A549 (cell line): ENCODE results near the gene C6. TPM values are rescaled to one million over a fixed set of nuclear protein-coding genes. Genes with fewer than 3 reads are reported as not detected.
"Not testable (repeated sequence)": the region's sequence is repeated elsewhere in the genome, so short reads cannot be mapped to it uniquely, and the experiment has no call there.

ENCODE experiments used
- ATAC-seq, 2 experiments: fragments of 200-7000 bp in 1 of 2; fragments of >200 bp in 1 of 2; cut with Nextera tagmentation in 1 of 2; cut with Tn5 transposase in 1 of 2; 3 replicates each; pipeline versions ENCODE4 v1.8.0 to v1.9.1; 2018 to 2020; ENCODE audit warnings: mild to moderate bottlenecking in 1 of 2, moderate library complexity in 1 of 2
- CTCF ChIA-PET: fragments of 300-600 bp; sonication (Branson Sonifier 250); formaldehyde crosslinking; extraction: SDS; loops from one replicate; lab custom pipeline; 2021; ENCODE audit warnings: antibody characterized with exemption, inconsistent platforms; lab: Yijun Ruan, JAX
- POLR2A ChIA-PET: fragments of 350-600 bp; formaldehyde crosslinking; extraction: SDS; loops from one replicate; lab custom pipeline; 2021; ENCODE audit warnings: antibody characterized with exemption, inconsistent platforms; lab: Yijun Ruan, JAX
- DNase-seq, 2 experiments: peaks; one replicate each; pipeline versions ENCODE4 v3.0.0 to v3.0.0-alpha.2; 2011 to 2016; ENCODE audit warnings: low read depth in 1 of 2, low spot score in 1 of 2
- FAIRE-seq: peaks from 2 replicates; lab custom pipeline; 2011; peaks lifted over from hg19 to GRCh38; lab: Jason Lieb, UNC
- H3K27ac ChIP-seq, 2 experiments: fragments of >200 bp; sonication (Bioruptor Twin); formaldehyde crosslinking; 3 replicates each; pipeline ENCODE4 v1.5.1; 2016 to 2017
- H3K4me1 ChIP-seq: fragments of >200 bp; sonication (Bioruptor Twin); formaldehyde crosslinking; 3 replicates; pipeline ENCODE4 v1.6.1; 2016
- H3K4me2 ChIP-seq: fragments of >200 bp; sonication (Bioruptor Twin); formaldehyde crosslinking; 3 replicates; pipeline ENCODE4 v1.6.1; 2016
- H3K4me3 ChIP-seq: fragments of >200 bp; sonication (Bioruptor Twin); formaldehyde crosslinking; 3 replicates; pipeline ENCODE4 v1.5.1; 2016
- H3K9me3 ChIP-seq: fragments of >200 bp; sonication (Bioruptor Twin); formaldehyde crosslinking; 3 replicates; pipeline ENCODE4 v1.6.1; 2016
- ATOH8 ChIP-seq: fragments of 250-450 bp; sonication (Bioruptor Pico); IDR thresholded peaks from 2 replicates; pipeline ENCODE4 v1.5.0; 2020; ENCODE audit warnings: low read depth, mild to moderate bottlenecking, moderate library complexity
- BCL3 ChIP-seq: fragments of >200 bp; sonication (Bioruptor Twin); formaldehyde crosslinking; IDR thresholded peaks from 3 replicates; pipeline ENCODE4 v1.6.1; 2016
- BHLHE40 ChIP-seq: IDR thresholded peaks from 2 replicates; pipeline ENCODE4 v1.6.1; 2012; ENCODE audit warnings: low read depth, low read length, inconsistent platforms
- CBX8 ChIP-seq: fragments of 200-600 bp; sonication (generic); IDR thresholded peaks from 2 replicates; pipeline ENCODE4 v1.6.1; 2016
- EHF ChIP-seq: fragments of 250-450 bp; sonication (Bioruptor Pico); IDR thresholded peaks from 2 replicates; pipeline ENCODE4 v1.5.0; 2020; ENCODE audit warnings: mild to moderate bottlenecking
- FOSL2 ChIP-seq, 2 experiments: fragments of 450-650 bp in 1 of 2; fragments of >200 bp in 1 of 2; sonication (Bioruptor Twin) in 1 of 2; formaldehyde crosslinking; IDR thresholded peaks; 2 replicates each; pipeline versions ENCODE4 v1.5.0 to v1.6.1; 2016 to 2020; ENCODE audit warnings: mild to moderate bottlenecking in 1 of 2, moderate library complexity in 1 of 2
- HMGXB4 ChIP-seq: fragments of 250-450 bp; sonication (Bioruptor Pico); IDR thresholded peaks from 2 replicates; pipeline ENCODE4 v1.5.0; 2021; ENCODE audit warnings: mild to moderate bottlenecking, moderate library complexity, borderline replicate concordance
- HOXA7 ChIP-seq: fragments of 250-450 bp; sonication (Bioruptor Pico); IDR thresholded peaks from 2 replicates; pipeline ENCODE4 v1.5.0; 2020; ENCODE audit warnings: mild to moderate bottlenecking, moderate library complexity
- HOXB13 ChIP-seq: fragments of 250-450 bp; sonication (Bioruptor Pico); IDR thresholded peaks from 2 replicates; pipeline ENCODE4 v1.5.0; 2020; ENCODE audit warnings: low read depth, mild to moderate bottlenecking, moderate library complexity
- MAZ ChIP-seq: fragments of 150-350 bp; IDR thresholded peaks from 2 replicates; pipeline ENCODE4 v1.6.1; 2014; ENCODE audit warnings: antibody characterized with exemption, low read depth, low read length, borderline replicate concordance
- PBX3 ChIP-seq: IDR thresholded peaks from 2 replicates; pipeline ENCODE4 v1.6.1; 2012
- PHF8 ChIP-seq: fragments of 200-600 bp; sonication (generic); IDR thresholded peaks from 2 replicates; pipeline ENCODE4 v1.6.1; 2016; ENCODE audit warnings: low read depth, mild to moderate bottlenecking, antibody characterized with exemption, moderate library complexity, borderline replicate concordance
- POLR2A ChIP-seq: IDR thresholded peaks from 2 replicates; pipeline ENCODE4 v1.6.1; 2012; ENCODE audit warnings: mild to moderate bottlenecking, low read length
- RCOR1 ChIP-seq: fragments of 150-350 bp; IDR thresholded peaks from 2 replicates; pipeline ENCODE4 v1.6.1; 2014; ENCODE audit warnings: antibody characterized with exemption, low read length, low read depth
- REST ChIP-seq: fragments of 200-600 bp; sonication (generic); IDR thresholded peaks from 2 replicates; pipeline ENCODE4 v1.6.1; 2016; ENCODE audit warnings: antibody characterized with exemption, mild to moderate bottlenecking, moderate library complexity
- SMC3 ChIP-seq: fragments of >200 bp; sonication (Bioruptor Twin); formaldehyde crosslinking; IDR thresholded peaks from 3 replicates; pipeline ENCODE4 v1.6.1; 2018; ENCODE audit warnings: inconsistent platforms
- TFCP2L1 ChIP-seq: fragments of 250-450 bp; sonication (Bioruptor Pico); IDR thresholded peaks from 2 replicates; pipeline ENCODE4 v1.5.0; 2021; ENCODE audit warnings: mild to moderate bottlenecking
- TP53 ChIP-seq: fragments of 250-450 bp; sonication (Bioruptor Pico); IDR thresholded peaks from 2 replicates; pipeline ENCODE4 v1.5.0; 2021; ENCODE audit warnings: mild to moderate bottlenecking, moderate library complexity
- ZC3H11A ChIP-seq: fragments of 450-650 bp; IDR thresholded peaks from 2 replicates; pipeline ENCODE4 v1.6.1; 2014; ENCODE audit warnings: antibody characterized with exemption, mild to moderate bottlenecking
- ZFP36 ChIP-seq: fragments of 450-650 bp; IDR thresholded peaks from 2 replicates; pipeline ENCODE4 v1.6.1; 2014; ENCODE audit warnings: borderline replicate concordance; ENCODE audit not compliant: partially characterized antibody
- ZNF302 ChIP-seq: fragments of 250-450 bp; sonication (Bioruptor Pico); IDR thresholded peaks from 2 replicates; pipeline ENCODE4 v1.9.0; 2021; ENCODE audit warnings: inconsistent platforms, mild to moderate bottlenecking, moderate library complexity
- ZSCAN20 ChIP-seq: fragments of 250-450 bp; sonication (Bioruptor Pico); IDR thresholded peaks from 2 replicates; pipeline ENCODE4 v1.8.0; 2022; ENCODE audit warnings: mild to moderate bottlenecking, moderate library complexity
- WGBS: methylation state at CpG from one replicate; pipeline ENCODE4 v1.1.6; 2017; ENCODE audit errors: missing lambda C conversion rate; 5-methylcytosine and 5-hydroxymethylcytosine counted together
- polyA plus RNA-seq, 4 experiments: library from polyadenylated mRNA; depleted of rRNA in 3 of 4; stranded (reverse); fragments of >200 nt; fragmentation: RNase III in 1 of 4; extraction: RNeasy Plus Mini Kit Qiagen cat#74134 plus additional on column Dnase treatment in 1 of 4; gene quantifications; 2 replicates in 3 of 4; 3 replicates in 1 of 4; pipeline ENCODE4 v1.2.3, GENCODE V29; 2011 to 2017

The C6 gene
- polyA plus RNA-seq, 2 of the 4 experiments (the other 2 are of a cell fraction) = not detected

- ATAC-seq = no peak
- FAIRE-seq = no peak
- no peak overlapping the region for H3K27ac ChIP-seq
- ChIA-PET POLR2A (no interaction called here), CTCF (no interaction called here)
- DNase-seq = no peak
- TF ChIP-seq SMC3 (no peak), HOXB13 (CRISPR knock-in tag) (no peak)
- no peaks in the 10 kb centered on the region for H3K4me1 ChIP-seq
- H3K4me2 ChIP-seq = no peak overlapping the region
- no peaks in the 10 kb centered on the region for H3K9me3 ChIP-seq
- 38% methylated on average over 4 of the region's 4 CpGs for WGBS
- no peak overlapping the region for H3K4me3 ChIP-seq
Observed at GRCh38 chr5:41211417-41211816, 1.9 kb downstream of the C6 start.

- POLR2A ChIA-PET, H3K9me3 ChIP-seq, CTCF ChIA-PET, H3K4me3 ChIP-seq, H3K4me2 ChIP-seq, DNase-seq, H3K27ac ChIP-seq, ATAC-seq, FAIRE-seq, H3K4me1 ChIP-seq: not testable (repeated sequence)
- 66% methylated on average over 6 of the region's 8 CpGs for WGBS
Observed at GRCh38 chr5:41205475-41205874, 7.9 kb downstream of the C6 start.

GRCh38 chr5:41203033-41203432, 10.3 kb downstream of the C6 start:
- WGBS = 25% methylated on average over 2 of the region's 2 CpGs
- H3K9me3 ChIP-seq = no peaks in the 10 kb centered on the region
- ATAC-seq (no peak), FAIRE-seq (no peak), DNase-seq (no peak)
- ChIA-PET CTCF (no interaction called here), POLR2A (no interaction called here)
- no peak overlapping the region for H3K4me2 ChIP-seq
- H3K27ac ChIP-seq = no peak overlapping the region
- TF ChIP-seq ZNF302 (no peak), MAZ (no peak), RCOR1 (no peak), ZC3H11A (no peak), HOXA7 (CRISPR knock-in tag) (no peak), ZSCAN20 (CRISPR knock-in tag) (no peak), EHF (no peak), BHLHE40 (no peak), CBX8 (no peak), PBX3 (no peak), POLR2A (no peak)
- H3K4me1 ChIP-seq = no peaks in the 10 kb centered on the region
- no peak overlapping the region for H3K4me3 ChIP-seq

GRCh38 chr5:41201082-41201772, 12.1 kb downstream of the C6 start:
- DNase-seq (no peak), ATAC-seq (no peak), FAIRE-seq (no peak)
- Histone ChIP-seq H3K27ac (no peak overlapping the region), H3K4me3 (no peak overlapping the region), H3K4me1 (no peaks in the 10 kb centered on the region), H3K9me3 (no peaks in the 10 kb centered on the region), H3K4me2 (no peak overlapping the region)
- ChIA-PET POLR2A (no interaction called here), CTCF (no interaction called here)
- TF ChIP-seq ZC3H11A (no peak), BCL3 (no peak), FOSL2 (IDR thresholded peaks at IDR 0.05) (no peak), FOSL2 (CRISPR knock-in tag; IDR thresholded peaks at IDR 0.05) (no peak), TFCP2L1 (CRISPR knock-in tag) (no peak), PHF8 (no peak), REST (no peak), HMGXB4 (CRISPR knock-in tag) (no peak), ZFP36 (no peak), TP53 (no peak), ATOH8 (CRISPR knock-in tag) (no peak)
- WGBS = 7% methylated on average over 1 of the region's 1 CpG
